ENCODE measurements around the gene GJD3.

GJD3 gene

GRCh38 chr17:40348562-40349476 is 15.7 kb downstream of the GJD3 start:
- peaks cover 32% of the 10 kb centered on the region for H3K79me2 ChIP-seq (ENCODE audit: control insufficient read depth, insufficient read depth, low read length)
- no peak overlapping the region for H3K4me2 ChIP-seq (ENCODE audit: low read length)
- no peak overlapping the region for H3K27ac ChIP-seq (ENCODE audit: low read depth, low read length)
- H2BK120ac ChIP-seq (ENCODE audit: low read depth, low read length) = no peak overlapping the region
- H3K9ac ChIP-seq (ENCODE audit: low read length) = peak overlapping the region; percentile 30
- no peak overlapping the region for H2BK5ac ChIP-seq (ENCODE audit: low read length)
- H3K4me1 ChIP-seq (ENCODE audit: control insufficient read depth, low read depth, low read length) = peaks cover 41% of the 10 kb centered on the region
- H3K23ac ChIP-seq (ENCODE audit: low read length) = no peak overlapping the region
- no CpG with 5 or more reads among the region's 17 CpGs for WGBS (ENCODE audit: extremely low coverage, insufficient coverage, low lambda C conversion rate)
- no peaks in the 10 kb centered on the region for H3K27me3 ChIP-seq (ENCODE audit: insufficient read depth, low read length, poor library complexity)
- H3K4ac ChIP-seq (ENCODE audit: low read depth, low read length) = no peak overlapping the region
- H2AK5ac ChIP-seq (ENCODE audit: low read length) = peak overlapping the region; percentile 23
- no peak for DNase-seq
- peaks cover 4% of the 10 kb centered on the region for H3K36me3 ChIP-seq (ENCODE audit: control insufficient read depth, insufficient read depth, low read length)
- H4K5ac ChIP-seq (ENCODE audit: low read length) = no peak overlapping the region
- H4K8ac ChIP-seq (ENCODE audit: low read depth, low read length) = no peak overlapping the region
- no peak overlapping the region for H2BK15ac ChIP-seq (replicated peaks; ENCODE audit: low read depth)
- peak overlapping the region; percentile 65 for H3K56ac ChIP-seq (ENCODE audit: low read length)
- no peak overlapping the region for H3K4me3 ChIP-seq (ENCODE audit: low read length)
- peaks cover 30% of the 10 kb centered on the region for H3K79me1 ChIP-seq (ENCODE audit: low read length)
- no peak overlapping the region for H3K18ac ChIP-seq (ENCODE audit: low read length)

- Histone ChIP-seq H3K27ac (ENCODE audit: low read depth, low read length) (no peak overlapping the region), H3K4me3 (ENCODE audit: low read length) (no peak overlapping the region), H3K4ac (ENCODE audit: low read depth, low read length) (no peak overlapping the region), H3K79me2 (ENCODE audit: control insufficient read depth, insufficient read depth, low read length) (peaks cover 37% of the 10 kb centered on the region), H2BK5ac (ENCODE audit: low read length) (peak overlapping the region; percentile 6), H4K5ac (ENCODE audit: low read length) (no peak overlapping the region), H4K8ac (ENCODE audit: low read depth, low read length) (no peak overlapping the region), H2AK5ac (ENCODE audit: low read length) (peak overlapping the region; percentile 76), H3K56ac (ENCODE audit: low read length) (peak overlapping the region; percentile 83), H3K36me3 (ENCODE audit: control insufficient read depth, insufficient read depth, low read length) (peaks cover 4% of the 10 kb centered on the region), H2BK120ac (ENCODE audit: low read depth, low read length) (peak overlapping the region; percentile 2), H3K23ac (ENCODE audit: low read length) (no peak overlapping the region), H3K4me2 (ENCODE audit: low read length) (peak overlapping the region; percentile 19), H3K18ac (ENCODE audit: low read length) (no peak overlapping the region), H3K27me3 (ENCODE audit: insufficient read depth, low read length, poor library complexity) (no peaks in the 10 kb centered on the region), H3K79me1 (ENCODE audit: low read length) (peaks cover 35% of the 10 kb centered on the region), H2BK15ac (replicated peaks; ENCODE audit: low read depth) (no peak overlapping the region), H3K9ac (ENCODE audit: low read length) (peak overlapping the region; percentile 56), H3K4me1 (ENCODE audit: control insufficient read depth, low read depth, low read length) (peaks cover 47% of the 10 kb centered on the region)
- WGBS (ENCODE audit: extremely low coverage, insufficient coverage, low lambda C conversion rate) = no CpG with 5 or more reads among the region's 5 CpGs
- no peak for DNase-seq
Observed at GRCh38 chr17:40348136-40348504, 16.4 kb downstream of the GJD3 start.

- Histone ChIP-seq H3K4me1 (ENCODE audit: control insufficient read depth, low read depth, low read length) (peaks cover 46% of the 10 kb centered on the region), H3K4me3 (ENCODE audit: low read length) (no peak overlapping the region)
- WGBS (ENCODE audit: extremely low coverage, insufficient coverage, low lambda C conversion rate) = no CpG with 5 or more reads among the region's 9 CpGs
Observed at GRCh38 chr17:40347319-40348135, 17.0 kb downstream of the GJD3 start.

GRCh38 chr17:40346765-40347158 is 17.8 kb downstream of the GJD3 start:
- H3K27me3 ChIP-seq (ENCODE audit: insufficient read depth, low read length, poor library complexity) = no peaks in the 10 kb centered on the region
- no CpG with 5 or more reads among the region's 1 CpG for WGBS (ENCODE audit: extremely low coverage, insufficient coverage, low lambda C conversion rate)
- H3K4me3 ChIP-seq (ENCODE audit: low read length) = no peak overlapping the region
- H3K36me3 ChIP-seq (ENCODE audit: control insufficient read depth, insufficient read depth, low read length) = no peaks in the 10 kb centered on the region
- peak overlapping the region; percentile 87 for H2BK5ac ChIP-seq (ENCODE audit: low read length)
- H3K4ac ChIP-seq (ENCODE audit: low read depth, low read length) = peak overlapping the region; percentile 65
- no peak for DNase-seq
- H3K9ac ChIP-seq (ENCODE audit: low read length) = peak overlapping the region; percentile 48
- H3K56ac ChIP-seq (ENCODE audit: low read length) = peak overlapping the region; percentile 95
- H3K18ac ChIP-seq (ENCODE audit: low read length) = peak overlapping the region; percentile 5
- peaks cover 45% of the 10 kb centered on the region for H3K79me2 ChIP-seq (ENCODE audit: control insufficient read depth, insufficient read depth, low read length)
- H2BK15ac ChIP-seq (replicated peaks; ENCODE audit: low read depth) = no peak overlapping the region
- no peak overlapping the region for H3K23ac ChIP-seq (ENCODE audit: low read length)
- H3K4me1 ChIP-seq (ENCODE audit: control insufficient read depth, low read depth, low read length) = peaks cover 46% of the 10 kb centered on the region
- no peak overlapping the region for H3K4me2 ChIP-seq (ENCODE audit: low read length)
- no peak overlapping the region for H2BK120ac ChIP-seq (ENCODE audit: low read depth, low read length)
- peak overlapping the region; percentile 96 for H3K27ac ChIP-seq (ENCODE audit: low read depth, low read length)
- H4K5ac ChIP-seq (ENCODE audit: low read length) = no peak overlapping the region
- peak overlapping the region; percentile 15 for H2AK5ac ChIP-seq (ENCODE audit: low read length)
- no peak overlapping the region for H4K8ac ChIP-seq (ENCODE audit: low read depth, low read length)
- peaks cover 33% of the 10 kb centered on the region for H3K79me1 ChIP-seq (ENCODE audit: low read length)

More at GRCh38 chr17:40347319-40348135, 17.0 kb downstream of the GJD3 start:
- Histone ChIP-seq H3K27ac (ENCODE audit: low read depth, low read length) (no peak overlapping the region), H2BK15ac (replicated peaks; ENCODE audit: low read depth) (no peak overlapping the region), H3K4ac (ENCODE audit: low read depth, low read length) (no peak overlapping the region), H3K18ac (ENCODE audit: low read length) (peak overlapping the region; percentile 19), H4K8ac (ENCODE audit: low read depth, low read length) (no peak overlapping the region), H3K23ac (ENCODE audit: low read length) (no peak overlapping the region), H4K5ac (ENCODE audit: low read length) (no peak overlapping the region), H3K27me3 (ENCODE audit: insufficient read depth, low read length, poor library complexity) (no peaks in the 10 kb centered on the region), H3K79me2 (ENCODE audit: control insufficient read depth, insufficient read depth, low read length) (peaks cover 43% of the 10 kb centered on the region), H3K56ac (ENCODE audit: low read length) (peak overlapping the region; percentile 95), H2AK5ac (ENCODE audit: low read length) (peak overlapping the region; percentile 76), H3K4me2 (ENCODE audit: low read length) (peak overlapping the region; percentile 19), H3K79me1 (ENCODE audit: low read length) (peaks cover 36% of the 10 kb centered on the region), H3K36me3 (ENCODE audit: control insufficient read depth, insufficient read depth, low read length) (peaks cover 3% of the 10 kb centered on the region), H3K9ac (ENCODE audit: low read length) (peak overlapping the region; percentile 56), H2BK120ac (ENCODE audit: low read depth, low read length) (peak overlapping the region; percentile 2), H2BK5ac (ENCODE audit: low read length) (peak overlapping the region; percentile 87)
- no peak for DNase-seq

GRCh38 chr17:40345994-40346764 is 18.4 kb downstream of the GJD3 start:
- Histone ChIP-seq H2BK120ac (ENCODE audit: low read depth, low read length) (no peak overlapping the region), H3K79me2 (ENCODE audit: control insufficient read depth, insufficient read depth, low read length) (peaks cover 45% of the 10 kb centered on the region), H2BK15ac (replicated peaks; ENCODE audit: low read depth) (no peak overlapping the region), H3K27ac (ENCODE audit: low read depth, low read length) (peak overlapping the region; percentile 96), H4K8ac (ENCODE audit: low read depth, low read length) (no peak overlapping the region), H3K36me3 (ENCODE audit: control insufficient read depth, insufficient read depth, low read length) (no peaks in the 10 kb centered on the region), H3K79me1 (ENCODE audit: low read length) (peaks cover 31% of the 10 kb centered on the region), H3K56ac (ENCODE audit: low read length) (peak overlapping the region; percentile 95), H3K4me3 (ENCODE audit: low read length) (no peak overlapping the region), H3K9ac (ENCODE audit: low read length) (peak overlapping the region; percentile 84), H3K23ac (ENCODE audit: low read length) (peak overlapping the region; percentile 67), H3K27me3 (ENCODE audit: insufficient read depth, low read length, poor library complexity) (no peaks in the 10 kb centered on the region), H3K18ac (ENCODE audit: low read length) (peak overlapping the region; percentile 5), H2BK5ac (ENCODE audit: low read length) (peak overlapping the region; percentile 87), H4K5ac (ENCODE audit: low read length) (no peak overlapping the region), H3K4me1 (ENCODE audit: control insufficient read depth, low read depth, low read length) (peaks cover 44% of the 10 kb centered on the region), H3K4me2 (ENCODE audit: low read length) (peak overlapping the region; percentile 86), H3K4ac (ENCODE audit: low read depth, low read length) (peak overlapping the region; percentile 65), H2AK5ac (ENCODE audit: low read length) (peak overlapping the region; percentile 76)
- WGBS (ENCODE audit: extremely low coverage, insufficient coverage, low lambda C conversion rate) = no CpG with 5 or more reads among the region's 11 CpGs
- DNase-seq = no peak

Measured in mesendoderm (in vitro differentiated cells).